Measurements from ENCODE around the gene HNMT. TPM values are rescaled to one million over a fixed set of nuclear protein-coding genes. Genes with fewer than 3 reads are reported as not detected.
"Not testable (repeated sequence)": the region's sequence is repeated elsewhere in the genome, so short reads cannot be mapped to it uniquely, and the experiment has no call there.

Gene HNMT
- total RNA-seq, result 67.4 TPM
- long read RNA-seq, transcript HNMT-202 (6 exons, 3,295 nt), result major isoform, 36 of 44 reads
- long read RNA-seq, partial matches to known transcripts, result 0 of 44 reads
- long read RNA-seq, other reads (novel, unspliced or antisense), result 6 of 44 reads

GRCh38 chr2:137964066-137964858, at the start of gene HNMT:
Gene HNMT (plus strand): TSS chr2:137964473. CDS start chr2:137964492, 19 bp downstream.
- no peak for TF ChIP-seq CTCF (IDR thresholded peaks at IDR 0.05)
- H3K36me3 ChIP-seq, result no peaks in the 10 kb centered on the region
- H3K27me3 ChIP-seq, result no peaks in the 10 kb centered on the region
- ATAC-seq (peak; percentile 79), DNase-seq (peak; percentile 68)
- peak within 1 kb of the TSS; percentile 91 for H3K27ac ChIP-seq
- peaks cover 23% of the 10 kb centered on the region for H3K4me1 ChIP-seq
- H3K9me3 ChIP-seq, result no peaks in the 10 kb centered on the region
- intact Hi-C loops (cut with DNase I), result no loop called here
- H3K4me3 ChIP-seq, result peak within 1 kb of the TSS; percentile 60

DNA sequence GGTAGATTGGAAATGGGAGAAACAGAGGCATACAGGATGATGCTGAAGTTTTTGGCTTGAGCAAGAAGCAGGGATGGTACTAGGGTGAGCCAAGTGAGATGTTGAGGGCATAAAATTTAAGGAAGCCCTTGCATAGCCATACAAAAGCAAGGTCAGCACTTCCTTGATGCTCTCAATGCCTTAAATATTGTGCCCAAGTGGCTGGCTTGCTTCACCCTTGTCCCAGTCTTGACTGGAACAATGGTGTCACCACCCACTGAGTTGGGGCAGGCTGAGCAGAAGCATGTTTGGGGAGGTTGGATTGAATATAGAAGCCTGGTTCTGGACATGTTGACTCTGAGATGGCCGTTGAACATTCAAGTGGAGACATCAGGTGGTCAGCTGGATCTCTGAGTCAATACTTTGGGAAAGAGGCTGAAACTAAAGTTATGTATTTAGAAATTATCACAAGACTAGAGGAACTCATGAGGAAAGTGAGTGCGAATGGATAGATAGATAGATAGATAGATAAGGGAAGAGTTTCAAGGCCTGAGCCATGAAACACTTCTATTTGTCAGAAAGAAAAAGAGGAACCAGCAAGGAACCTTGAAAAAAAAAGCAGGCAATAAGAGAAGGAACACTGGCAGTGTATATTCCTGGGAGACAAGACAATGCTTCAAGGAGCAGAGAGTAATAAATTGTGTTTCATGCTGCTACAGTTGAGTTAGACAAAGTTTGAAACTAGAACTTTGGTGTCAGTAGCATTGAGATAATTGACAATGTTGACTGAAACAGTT, 43.0 kb upstream of the HNMT start:
- intact Hi-C loops (cut with DNase I), result no loop called here
- no peaks in the 10 kb centered on the region for H3K4me1 ChIP-seq
- H3K36me3 ChIP-seq, result no peaks in the 10 kb centered on the region
- TF ChIP-seq CTCF (IDR thresholded peaks at IDR 0.05), result no peak
- H3K4me3 ChIP-seq, result no peak overlapping the region
- no peak overlapping the region for H3K27ac ChIP-seq
- ATAC-seq, result peak; percentile 58
- no peaks in the 10 kb centered on the region for H3K9me3 ChIP-seq
- no peaks in the 10 kb centered on the region for H3K27me3 ChIP-seq
- DNase-seq, result no peak

- ATAC-seq; DNase-seq; H3K27ac ChIP-seq; H3K36me3 ChIP-seq; H3K4me3 ChIP-seq; H3K4me1 ChIP-seq; H3K9me3 ChIP-seq; intact Hi-C loops (cut with DNase I); H3K27me3 ChIP-seq: not testable (repeated sequence)
Observed at GRCh38 chr2:137922171-137922570, 42.1 kb upstream of the HNMT start.

DNA sequence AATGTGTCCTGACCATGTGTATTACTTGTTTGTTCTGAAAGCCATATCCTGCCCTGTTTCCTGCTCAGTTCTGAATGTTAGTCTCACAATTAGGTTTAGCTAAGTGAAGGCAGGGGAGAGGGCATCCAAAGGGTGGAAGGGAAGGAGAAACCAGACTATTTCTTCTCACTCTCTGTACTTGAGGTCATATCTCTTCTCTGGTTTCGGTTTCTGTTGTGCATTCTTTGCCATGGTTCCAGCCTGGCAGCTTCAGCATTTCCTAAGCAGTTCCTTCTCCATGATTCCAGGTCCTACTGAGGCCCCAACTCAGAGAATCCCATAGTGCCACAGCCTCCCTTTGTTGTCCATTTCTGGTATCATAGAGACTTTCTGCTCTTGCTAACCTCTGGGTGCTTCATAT, 40.3 kb upstream of the HNMT start:
- H3K9me3 ChIP-seq, result no peaks in the 10 kb centered on the region
- no peak for TF ChIP-seq CTCF (IDR thresholded peaks at IDR 0.05)
- no peak overlapping the region for H3K4me3 ChIP-seq
- intact Hi-C loops (cut with DNase I), result no loop called here
- ATAC-seq (peak; percentile 44), DNase-seq (no peak)
- H3K36me3 ChIP-seq, result no peaks in the 10 kb centered on the region
- H3K27me3 ChIP-seq, result no peaks in the 10 kb centered on the region
- no peak overlapping the region for H3K27ac ChIP-seq
- H3K4me1 ChIP-seq, result no peaks in the 10 kb centered on the region

DNA sequence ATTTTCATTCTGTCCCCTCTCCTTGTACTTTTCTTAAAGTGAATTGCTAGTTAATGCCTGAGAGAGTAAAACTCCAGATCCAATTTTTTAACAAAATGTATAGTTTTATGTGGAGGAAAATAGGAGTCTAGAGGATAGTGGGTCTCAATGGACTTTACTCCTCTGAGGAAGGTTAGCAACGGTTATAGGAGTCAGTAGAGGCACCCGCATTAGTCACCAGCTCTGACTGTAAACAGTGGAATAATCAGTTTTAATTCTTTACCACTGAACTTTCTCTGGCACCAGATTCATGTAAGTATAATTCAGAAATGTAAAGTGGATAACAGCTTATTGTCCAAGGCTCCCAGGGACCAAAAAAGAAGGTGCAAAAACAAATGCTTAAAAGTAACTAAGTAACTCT, 38.7 kb upstream of the HNMT start:
- no peak for ATAC-seq
- no peak overlapping the region for H3K4me3 ChIP-seq
- TF ChIP-seq CTCF (IDR thresholded peaks at IDR 0.05), result no peak
- H3K9me3 ChIP-seq, result no peaks in the 10 kb centered on the region
- no peaks in the 10 kb centered on the region for H3K27me3 ChIP-seq
- no peak for DNase-seq
- H3K36me3 ChIP-seq, result no peaks in the 10 kb centered on the region
- intact Hi-C loops (cut with DNase I), result no loop called here
- no peak overlapping the region for H3K27ac ChIP-seq
- H3K4me1 ChIP-seq, result no peaks in the 10 kb centered on the region

DNA sequence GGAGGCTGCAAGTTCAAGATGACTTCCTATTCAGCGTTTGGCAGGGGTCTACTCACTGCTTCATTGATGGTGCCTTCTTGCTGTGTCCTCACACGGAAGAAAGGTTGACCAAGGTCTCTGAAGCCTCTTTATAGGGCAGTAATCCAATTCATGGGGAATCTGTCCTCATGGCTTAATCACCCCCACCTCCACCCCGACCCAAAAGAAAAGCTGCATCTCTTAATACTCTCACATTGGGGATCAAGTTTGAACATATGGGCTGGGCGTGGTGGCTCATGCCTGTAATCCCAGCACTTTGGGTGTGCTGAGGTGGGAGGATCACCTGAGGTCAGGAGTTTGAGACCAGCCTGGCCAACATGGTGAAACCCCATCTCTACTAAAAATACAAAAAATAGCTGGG, 36.4 kb upstream of the HNMT start:
- Histone ChIP-seq H3K9me3 (no peaks in the 10 kb centered on the region), H3K4me1 (no peaks in the 10 kb centered on the region), H3K4me3 (no peak overlapping the region), H3K27ac (no peak overlapping the region), H3K27me3 (no peaks in the 10 kb centered on the region), H3K36me3 (no peaks in the 10 kb centered on the region)
- no peak for ATAC-seq
- no peak for TF ChIP-seq CTCF (IDR thresholded peaks at IDR 0.05)
- intact Hi-C loops (cut with DNase I), result no loop called here
- DNase-seq, result no peak

Measured in upper lobe of right lung (tissue), 1 donor.